GM23248 (cell line): ENCODE measurements around the gene ENOX1.

Experiments
- EZH2 ChIP-seq: fragments of 200-600 bp; sonication (generic); IDR thresholded peaks from 2 replicates; pipeline ENCODE4 v1.6.1; 2018; ENCODE audit warnings: antibody characterized with exemption, mild to moderate bottlenecking; ENCODE audit not compliant: insufficient read depth, poor library complexity, severe bottlenecking
- EZH2phosphoT487 ChIP-seq: fragments of 200-600 bp; sonication (generic); IDR thresholded peaks from 2 replicates; pipeline ENCODE4 v1.6.1; 2018; ENCODE audit warnings: antibody characterized with exemption, moderate library complexity, mild to moderate bottlenecking, low read depth; ENCODE audit not compliant: insufficient read depth

DNA sequence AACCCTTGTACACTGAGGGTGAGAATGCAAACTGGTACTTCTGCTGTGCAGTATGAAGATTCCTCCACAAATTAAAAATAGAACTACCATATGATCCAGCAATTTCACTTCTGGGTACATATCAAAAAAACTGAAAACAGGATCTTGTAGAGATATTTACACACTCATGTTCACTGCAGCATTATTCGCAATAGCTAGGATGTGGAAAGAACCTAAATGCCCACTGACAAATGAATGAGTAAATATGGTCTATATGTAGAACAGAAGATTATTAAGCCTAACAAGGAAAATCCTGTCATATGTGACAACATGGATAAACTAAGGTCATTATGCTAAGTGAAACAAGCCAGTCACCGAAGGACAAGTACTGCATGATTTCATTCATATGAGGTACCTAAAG, 304.7 kb downstream of the ENOX1 start:
- TF ChIP-seq EZH2 (no peak), EZH2phosphoT487 (no peak)
